ENCODE results near the gene DAB1.
"Not testable (repeated sequence)": the region's sequence is repeated elsewhere in the genome, so short reads cannot be mapped to it uniquely, and the experiment has no call there.

Gene DAB1

DNA sequence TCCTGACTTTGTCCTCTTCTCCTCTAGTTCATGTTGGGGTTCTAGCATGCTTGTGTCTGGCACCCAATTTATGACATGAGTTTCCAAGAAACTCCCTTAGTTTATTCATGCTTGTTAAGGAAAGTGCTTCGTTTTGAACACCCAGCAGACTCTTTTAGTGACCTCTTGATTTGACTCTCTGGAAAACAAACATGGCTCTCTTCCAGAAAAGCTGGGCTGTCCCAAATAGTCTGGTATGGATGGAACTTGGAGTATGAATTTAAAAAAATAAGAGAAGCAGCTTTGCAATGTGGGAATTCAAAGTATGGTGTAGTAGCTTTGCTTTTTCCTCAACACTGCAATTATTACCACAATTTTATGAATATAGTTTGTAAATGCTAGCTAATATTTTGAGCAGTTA, 314.6 kb downstream of the DAB1 start:
- DNase-seq = no peak

DNA sequence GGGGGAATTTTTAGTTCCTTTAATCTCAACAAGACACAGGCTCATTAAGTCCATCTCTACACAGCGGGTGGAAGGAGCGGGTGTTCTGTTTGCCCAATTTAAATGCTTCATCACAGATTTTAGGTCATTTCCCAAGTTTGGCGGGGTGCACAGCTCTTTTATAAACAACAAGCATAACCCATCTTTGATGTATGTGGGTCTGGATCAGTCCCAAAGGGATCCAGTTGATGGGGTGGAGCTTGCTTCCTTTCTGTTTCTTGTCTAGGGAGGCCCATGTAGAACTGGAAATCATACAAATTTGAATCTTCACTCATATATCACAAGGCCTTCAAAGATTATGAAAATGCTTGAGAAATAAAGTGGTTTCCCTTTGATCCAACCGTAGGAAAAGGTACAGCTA, 317.6 kb downstream of the DAB1 start:
- no peak for DNase-seq

DNA sequence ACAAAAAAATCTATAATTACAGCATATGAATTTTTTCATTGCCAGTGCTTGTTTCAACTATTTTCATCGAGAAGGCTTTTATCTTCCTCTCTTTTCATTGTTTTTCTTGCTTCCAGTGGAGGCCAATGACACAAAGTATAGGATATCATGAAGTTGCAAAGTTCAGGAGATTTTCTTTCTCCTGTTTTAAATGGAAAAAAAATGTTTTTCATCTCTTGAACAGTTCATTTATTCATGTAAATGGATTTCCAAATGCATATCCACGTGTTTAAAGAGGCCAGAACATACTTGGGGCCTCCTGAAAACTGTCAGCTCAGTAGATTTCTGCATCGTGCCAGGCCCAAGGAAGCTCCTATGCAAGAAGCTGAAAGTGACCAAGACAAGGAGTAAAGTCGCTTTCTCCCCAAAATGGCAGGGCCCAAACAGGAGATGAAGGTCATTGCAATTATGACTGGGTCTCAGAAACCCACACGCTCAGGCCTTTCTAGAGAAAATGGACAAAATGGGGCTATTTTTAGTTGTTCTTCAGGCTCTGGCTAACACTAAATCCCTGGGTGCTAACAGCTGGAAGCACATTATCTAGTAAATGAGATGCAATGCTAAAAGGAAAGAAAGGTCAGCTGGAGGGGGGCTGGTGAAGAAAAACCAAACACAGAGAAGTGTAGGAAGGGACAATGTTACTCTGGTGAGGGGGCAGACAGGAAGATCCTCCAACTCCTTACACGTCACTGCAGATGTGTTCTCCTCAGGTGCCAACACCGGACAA, 321.1 kb downstream of the DAB1 start:
- DNase-seq = no peak

DNA sequence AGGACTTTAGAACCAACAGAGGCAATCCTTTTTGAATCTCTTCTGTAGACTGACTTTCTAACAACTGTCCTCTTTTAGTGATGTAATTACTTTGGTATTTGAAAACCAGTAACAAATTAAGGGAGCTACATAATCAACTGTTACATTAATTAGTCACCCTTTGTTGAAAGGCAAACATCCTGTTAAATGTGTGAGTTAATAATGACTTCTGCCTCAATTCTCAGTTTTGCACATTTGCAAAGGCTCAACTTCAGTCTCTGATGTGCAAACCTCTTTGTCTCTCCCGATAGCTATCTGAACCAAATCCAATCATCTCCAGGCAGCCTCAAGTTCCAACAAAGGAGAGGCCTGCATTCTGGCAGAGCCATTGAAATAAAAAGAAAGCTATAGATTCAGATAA, 322.7 kb downstream of the DAB1 start:
- no peak for DNase-seq

DNA sequence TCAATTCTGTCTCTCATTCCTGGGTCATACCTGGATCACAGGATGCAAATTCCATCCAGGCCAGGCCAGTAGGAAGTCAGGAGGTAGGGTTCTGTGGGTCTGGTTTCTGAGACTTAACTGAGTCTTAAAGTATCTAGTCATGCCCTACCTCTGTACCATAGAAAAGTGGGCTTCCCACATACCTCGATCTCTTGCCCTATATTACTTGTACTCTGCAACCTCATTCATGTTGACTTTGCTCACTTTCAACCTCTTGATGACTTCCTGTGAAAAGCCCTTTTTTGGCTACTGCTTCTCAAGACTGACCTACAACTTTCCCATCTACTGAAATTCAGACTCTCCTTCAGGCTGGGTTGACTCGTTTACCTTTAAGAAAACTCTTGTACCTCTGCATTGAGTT, 329.1 kb downstream of the DAB1 start:
- no peak for DNase-seq

DNA sequence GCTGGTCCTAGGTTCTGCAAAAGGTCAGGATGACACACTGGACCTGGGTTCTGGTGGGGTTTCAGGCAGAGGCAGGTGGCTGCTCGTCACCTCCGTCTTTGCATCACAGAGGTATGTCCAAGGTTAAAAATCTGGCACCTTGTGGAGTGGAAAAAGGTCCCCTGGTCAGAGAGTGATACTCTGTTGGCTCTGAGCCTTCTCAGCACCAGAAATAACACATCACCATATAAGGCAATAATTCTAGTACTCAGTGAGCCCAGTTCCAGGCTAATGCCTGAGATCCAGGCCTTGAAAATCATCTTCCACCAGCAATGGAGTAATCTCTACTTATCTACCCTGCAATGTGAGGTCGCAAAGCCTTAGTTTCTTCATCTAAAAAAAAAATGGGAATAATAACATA, 330.7 kb downstream of the DAB1 start:
- DNase-seq = no peak

DNA sequence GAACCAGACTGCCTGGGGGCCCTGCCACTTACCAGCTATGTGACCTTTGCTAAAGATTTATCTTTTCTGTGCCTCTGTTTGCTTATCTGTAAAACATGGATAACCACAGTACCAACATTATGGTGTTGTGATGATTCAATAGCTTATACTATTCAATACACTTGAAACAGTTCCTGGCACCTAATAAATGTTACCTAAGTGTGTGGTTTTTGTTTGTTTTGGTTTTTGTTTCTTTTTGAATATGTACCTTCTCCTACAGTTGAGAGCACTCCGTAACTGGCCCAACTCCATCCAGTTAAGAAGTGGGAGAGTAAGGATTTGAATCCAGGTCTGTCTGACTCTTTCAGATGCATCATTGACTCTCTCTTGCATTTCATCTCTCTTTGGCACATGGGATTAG, 332.2 kb downstream of the DAB1 start:
- DNase-seq = no peak

DNA sequence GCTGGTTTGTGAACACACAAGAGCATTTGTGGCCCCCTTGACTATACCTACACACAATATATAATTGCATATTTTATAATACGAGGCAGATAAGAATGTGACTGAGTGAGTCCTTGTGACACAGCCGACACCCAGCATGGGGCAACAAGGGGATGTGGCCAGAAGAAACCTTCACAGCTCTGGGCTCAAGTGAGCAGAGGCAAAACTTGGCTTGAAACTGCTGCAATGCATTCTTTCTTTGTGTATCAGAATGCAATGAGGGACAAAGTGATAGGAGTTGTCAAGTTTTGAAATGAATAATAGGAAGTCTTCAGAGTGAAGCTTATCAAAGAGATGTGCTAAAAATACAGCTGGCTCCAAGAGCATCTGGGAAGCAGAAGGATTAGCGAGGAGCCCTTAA, 334.0 kb downstream of the DAB1 start:
- no peak for DNase-seq

DNA sequence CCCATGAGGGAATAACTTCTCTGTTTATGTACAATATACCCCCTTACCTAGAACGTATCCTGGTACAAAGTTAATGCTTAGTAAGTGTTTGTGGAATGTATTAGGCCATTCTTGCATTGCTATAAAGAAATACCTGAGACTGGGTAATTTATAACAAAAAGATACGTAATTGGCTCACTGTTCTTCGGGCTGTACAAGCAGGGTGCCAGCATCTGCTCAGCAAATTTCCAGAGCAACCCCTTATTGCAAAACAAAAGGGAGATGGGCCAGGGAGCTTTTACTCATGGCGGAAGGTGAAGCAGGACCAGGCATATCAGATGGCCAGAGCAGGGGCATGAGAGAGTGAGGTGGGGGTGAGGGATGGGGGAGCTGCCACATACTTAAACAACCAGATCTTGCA, 334.6 kb downstream of the DAB1 start:
- no peak for DNase-seq

DNA sequence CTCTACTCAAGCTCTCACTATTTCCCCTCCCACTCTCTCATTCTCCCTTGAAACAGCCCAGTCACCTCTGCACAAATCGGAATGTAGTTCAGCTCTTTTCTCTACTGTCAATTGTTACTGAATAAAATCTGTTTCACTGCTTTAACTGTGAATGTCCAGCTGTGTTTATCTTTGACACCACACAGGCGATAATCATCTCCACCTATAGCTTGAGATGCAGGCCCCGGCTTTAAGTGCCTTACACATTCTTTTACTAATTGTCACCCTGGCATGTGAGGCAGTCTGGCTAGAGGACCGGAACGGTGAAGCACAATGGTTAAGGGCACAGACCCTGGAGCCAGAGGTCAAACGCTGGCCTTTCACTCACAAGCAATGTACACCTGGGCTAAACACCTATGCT, 335.2 kb downstream of the DAB1 start:
- no peak for DNase-seq

DNA sequence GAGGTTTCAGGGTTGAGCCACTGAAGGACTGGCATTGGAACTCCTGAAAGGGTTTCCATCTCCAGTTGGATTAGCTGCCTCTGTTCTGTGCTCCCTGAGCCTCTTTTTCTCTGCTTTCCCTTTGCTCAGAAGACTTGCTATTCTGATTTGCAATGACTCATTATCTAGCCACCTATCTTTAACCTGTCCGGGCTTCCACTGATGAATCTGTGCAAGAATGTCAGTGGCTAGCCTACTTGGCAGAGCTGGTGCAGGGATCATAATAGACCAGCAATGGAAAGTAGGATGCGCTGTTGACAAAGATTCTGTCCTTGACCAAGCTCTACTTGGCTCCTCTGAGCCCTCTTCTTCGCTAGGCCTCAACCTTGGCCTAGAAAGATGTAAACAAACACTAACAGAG, 336.2 kb downstream of the DAB1 start:
- not testable (repeated sequence) for DNase-seq

DNA sequence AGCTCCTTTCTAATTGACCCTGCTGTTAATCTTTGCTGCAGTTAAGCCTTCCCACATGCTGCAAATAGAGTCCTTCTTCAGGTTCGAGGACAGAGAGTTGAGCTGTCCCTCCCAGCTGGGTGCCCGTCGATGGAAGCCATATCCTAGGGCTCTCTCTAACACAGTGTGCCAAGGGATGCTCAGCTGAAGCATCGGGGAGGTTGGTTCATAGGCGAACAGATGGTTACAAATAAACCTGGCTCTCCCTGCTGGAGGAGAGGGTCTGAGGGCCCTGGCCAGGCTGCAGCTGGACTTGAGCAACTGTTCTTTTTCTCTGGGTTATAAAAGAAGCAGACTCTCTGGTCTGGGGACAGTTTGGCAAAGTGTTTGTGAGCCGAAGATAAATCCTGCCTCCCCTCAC, 337.7 kb downstream of the DAB1 start:
- DNase-seq = no peak

DNA sequence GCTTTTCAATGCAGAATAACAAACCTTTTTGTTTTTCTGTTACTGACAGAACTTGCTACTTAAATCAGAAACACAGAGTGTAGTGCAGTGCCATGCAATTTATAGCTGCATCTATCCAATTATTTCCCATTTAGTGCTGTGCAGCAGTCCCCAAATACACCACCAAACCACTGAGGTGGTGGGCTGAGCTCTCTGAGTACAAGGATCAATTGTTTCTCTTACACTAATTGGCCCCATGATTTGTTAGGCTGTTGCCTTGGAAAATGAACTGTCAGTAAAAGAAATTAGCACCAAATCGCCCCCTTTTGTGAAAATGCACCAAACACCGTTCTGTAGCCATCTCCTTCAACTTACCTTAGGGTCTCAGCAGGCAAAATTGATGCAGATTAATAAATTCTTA, 339.2 kb downstream of the DAB1 start:
- DNase-seq = no peak

DNA sequence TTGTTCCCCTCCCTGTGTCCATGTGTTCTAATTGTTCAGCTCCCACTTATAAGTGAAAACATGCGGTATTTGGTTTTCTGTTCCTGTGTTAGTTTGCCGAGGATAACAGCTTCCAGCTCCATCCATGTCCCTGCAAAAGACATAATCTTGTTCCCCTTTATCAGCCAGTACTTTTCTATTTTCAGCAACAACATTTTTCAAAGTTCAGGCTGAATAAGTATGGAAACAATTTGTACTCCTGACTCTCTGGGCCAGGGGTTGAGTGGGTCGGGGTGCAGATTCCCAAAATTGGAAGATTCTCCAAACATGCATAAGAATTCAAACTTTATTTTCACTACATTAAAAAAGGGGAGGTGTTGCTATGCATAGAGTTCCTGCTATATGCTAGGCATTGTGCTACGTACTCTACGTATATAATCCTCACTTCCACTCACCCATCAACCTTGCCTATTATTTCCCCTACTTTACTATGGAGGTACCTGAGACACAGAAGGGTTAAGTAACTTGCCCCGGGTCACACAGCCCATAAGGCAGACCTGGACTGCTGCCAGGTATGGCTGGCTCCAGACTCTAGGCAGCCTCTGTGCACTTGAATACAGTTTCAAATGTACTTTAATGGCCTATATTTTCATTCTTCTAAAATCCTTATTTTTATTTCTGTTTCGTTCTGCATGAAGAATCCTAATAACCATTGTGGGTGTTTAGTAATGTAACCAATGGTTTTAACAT, 341.0 kb downstream of the DAB1 start:
- no peak for DNase-seq

DNA sequence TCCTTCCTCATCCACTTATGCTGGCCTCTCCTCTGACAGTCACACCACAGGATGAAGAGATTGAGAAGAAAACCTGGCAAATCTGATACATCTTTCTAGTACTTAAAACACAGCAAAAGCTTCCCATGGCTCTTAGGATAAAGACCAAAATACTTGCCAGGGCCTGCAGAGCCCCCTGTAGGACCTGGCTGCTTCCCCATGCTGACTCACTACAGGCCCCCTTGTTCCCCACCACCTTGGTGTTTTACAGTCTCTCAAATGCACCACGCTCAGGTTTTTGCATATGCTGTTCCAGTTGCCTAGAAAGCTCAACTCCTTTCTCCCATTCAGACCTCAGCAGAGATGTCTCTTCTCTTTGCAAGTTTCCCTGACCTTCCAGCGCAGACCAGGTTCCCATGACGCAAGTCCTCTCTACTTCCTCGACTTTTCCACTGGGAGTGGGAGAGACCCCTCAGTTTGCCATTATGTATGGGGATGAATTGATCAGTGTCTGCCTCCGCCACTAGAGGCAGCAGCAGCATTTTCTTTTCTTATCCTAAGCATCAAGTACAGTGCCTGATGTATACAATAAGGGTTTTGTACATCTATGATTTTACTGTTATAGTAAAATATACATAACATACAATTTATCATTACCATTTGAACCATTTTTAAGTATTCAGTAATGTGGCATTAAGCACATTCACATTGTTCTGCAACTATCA, 344.3 kb downstream of the DAB1 start:
- DNase-seq = no peak

DNA sequence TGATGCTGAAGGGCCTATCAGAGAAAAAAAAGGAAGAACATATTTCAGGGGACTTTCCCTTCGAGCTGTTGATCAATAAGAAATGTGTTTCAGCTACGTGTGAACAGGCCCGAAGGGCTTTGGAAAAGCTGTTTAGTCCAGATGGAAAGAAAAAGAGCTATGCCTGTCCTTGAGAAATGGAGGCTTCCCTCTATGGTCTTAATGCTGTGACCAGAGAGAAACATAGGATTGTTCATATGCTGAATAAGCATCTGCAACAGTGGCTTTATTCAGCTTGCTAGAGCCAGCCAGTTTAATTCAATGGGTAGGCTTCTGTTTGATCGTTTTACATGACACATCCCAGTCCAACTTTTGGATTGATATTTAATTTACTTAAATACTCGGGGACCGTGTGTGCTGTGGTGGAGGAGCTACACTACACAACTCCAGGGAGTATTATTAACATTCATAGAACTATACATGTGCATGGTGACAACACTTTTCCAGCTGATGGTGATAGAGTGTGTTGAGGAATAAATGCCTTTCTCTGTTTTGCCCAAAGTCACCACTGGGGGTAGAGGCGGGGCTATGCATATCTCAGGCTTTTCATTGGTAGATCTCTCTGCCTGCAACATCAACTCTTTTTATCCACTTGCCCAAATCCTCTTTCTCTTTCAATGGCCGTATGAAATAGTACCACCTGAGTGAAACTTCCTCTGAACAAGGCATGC, 351.3 kb downstream of the DAB1 start:
- peak; percentile 3 for DNase-seq

DNA sequence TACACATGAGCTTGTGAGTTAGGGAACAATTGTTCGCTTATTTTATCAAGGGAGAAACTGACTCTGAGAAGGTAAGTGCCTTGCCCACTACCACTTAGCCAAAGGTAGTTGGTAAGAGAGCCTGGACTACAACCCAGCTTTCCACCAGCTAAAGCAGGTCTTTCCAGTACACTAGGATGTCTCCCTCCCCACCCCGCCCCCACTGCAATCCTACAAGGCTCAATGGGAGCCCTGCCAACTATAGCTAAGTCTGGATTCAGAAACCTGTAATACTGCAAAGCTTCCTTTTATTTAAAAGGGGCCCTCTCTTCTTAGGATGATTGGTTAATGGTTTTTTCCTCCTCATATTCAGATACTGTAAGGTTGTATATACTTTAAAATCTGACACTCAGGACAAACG, 356.0 kb downstream of the DAB1 start:
- no peak for DNase-seq

DNA sequence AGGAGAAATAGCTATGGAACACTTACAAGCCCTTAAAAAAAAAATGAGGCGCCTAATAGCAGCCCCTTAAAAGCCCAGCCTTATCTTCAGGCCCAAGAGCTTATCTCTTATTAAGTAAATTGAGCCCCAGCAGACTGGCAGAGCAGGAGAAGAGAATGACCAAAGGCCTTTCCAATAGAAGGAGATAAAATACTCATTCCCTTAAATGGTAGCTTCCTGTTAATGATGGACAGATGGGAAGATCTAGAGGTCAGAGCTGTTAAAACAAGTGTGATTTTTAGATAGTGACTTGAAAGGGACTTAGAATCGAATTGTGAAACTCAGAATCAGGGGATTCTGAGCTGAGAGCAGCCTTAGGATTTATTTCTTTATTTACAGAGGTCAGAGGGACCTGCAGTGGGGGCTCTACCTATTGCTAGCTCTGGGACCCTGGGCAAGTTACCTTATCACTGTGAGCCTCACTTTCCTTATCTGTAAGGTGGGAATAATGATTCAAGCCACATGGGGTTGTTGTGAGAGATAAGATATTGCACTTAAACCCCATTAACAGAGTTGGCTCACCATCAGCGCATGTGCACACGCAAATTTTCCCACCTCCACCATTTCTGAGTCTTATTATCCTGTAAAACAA, 356.8 kb downstream of the DAB1 start:
- no peak for DNase-seq

DNA sequence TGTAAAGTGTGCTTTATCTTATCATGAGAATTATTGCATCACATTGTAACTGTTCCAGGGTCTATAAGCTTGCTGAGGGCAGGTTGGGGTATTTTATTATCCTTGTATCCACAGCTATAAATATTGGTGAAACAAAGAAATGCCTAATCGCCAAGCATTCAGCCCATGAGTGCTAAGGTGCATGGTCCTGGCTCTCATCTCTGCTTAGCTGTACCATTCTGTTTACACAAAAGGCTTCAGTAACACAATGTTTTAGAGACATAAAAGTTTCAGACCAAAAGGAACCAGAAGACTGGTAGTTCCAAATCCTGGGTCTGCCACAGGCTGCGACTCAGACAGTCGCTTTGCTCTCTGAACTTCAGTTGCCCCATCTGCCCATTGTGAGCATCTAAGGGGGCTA, 358.4 kb downstream of the DAB1 start:
- DNase-seq = no peak

DNA sequence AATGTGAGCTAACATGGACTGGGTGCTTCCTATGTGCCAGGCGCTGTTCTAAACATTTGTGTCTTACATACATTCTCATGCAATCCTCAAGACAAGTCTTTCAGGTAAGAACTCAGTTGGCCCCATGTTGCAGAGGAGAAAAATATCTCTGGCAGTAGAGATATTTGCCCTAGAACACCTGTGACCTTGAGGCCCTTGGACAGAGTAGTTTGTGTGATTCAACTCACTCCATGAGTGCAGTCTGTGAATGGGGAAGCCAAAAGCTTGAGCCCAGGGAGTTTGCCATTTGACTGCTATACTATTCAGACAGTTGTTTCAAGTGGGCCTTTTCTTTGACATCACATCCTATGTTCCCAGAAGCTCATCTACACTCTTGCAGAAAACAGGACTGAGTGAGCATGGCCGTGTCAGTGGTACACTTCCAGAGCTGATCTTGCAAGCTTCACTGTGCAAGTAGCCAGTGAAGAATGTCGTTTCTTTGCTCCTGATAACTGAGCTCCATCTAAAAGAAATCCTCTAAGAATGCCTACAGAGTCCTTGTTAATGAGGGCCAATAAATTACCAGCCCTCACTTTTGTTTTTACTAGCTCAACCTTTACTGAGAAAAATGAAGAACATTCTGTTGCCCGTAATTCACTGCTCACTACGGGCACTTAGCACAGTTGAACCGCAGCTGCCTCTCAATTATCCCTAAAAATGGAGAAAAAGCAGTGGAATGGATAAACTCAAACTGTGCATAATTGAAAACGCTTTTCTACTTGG, 359.3 kb downstream of the DAB1 start:
- DNase-seq = no peak

DNA sequence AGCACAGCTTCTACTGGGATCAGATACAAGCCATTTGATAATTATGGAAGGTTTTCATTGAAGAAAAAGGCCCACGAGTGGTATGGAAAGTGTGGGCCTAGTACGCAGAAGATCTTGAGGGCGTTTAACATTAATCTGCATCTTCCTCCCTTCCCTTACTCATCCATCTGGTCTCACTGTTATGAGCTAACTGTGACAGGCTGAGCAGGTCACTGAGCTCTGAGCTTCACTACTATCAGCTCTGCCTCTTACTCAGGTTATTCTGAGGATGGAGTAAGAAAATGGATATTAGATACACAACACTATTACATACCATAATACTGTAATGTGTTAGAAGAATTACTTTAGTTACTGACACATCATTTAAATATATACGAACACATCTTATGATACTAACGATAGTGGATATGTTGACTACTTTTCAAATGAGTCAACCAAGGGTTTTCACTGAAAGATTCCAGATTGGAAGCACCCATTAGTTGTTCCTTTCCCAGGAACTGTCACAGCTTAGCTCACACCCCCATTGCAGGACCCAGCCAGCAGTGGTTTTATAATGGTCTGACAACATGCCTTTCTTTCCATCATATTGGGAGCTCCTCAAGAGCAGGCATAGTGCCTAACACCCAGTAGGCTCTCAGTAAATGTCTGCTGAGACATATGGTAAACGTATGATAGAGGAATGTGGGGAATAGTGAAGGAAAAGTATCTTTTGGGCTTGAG, 360.3 kb downstream of the DAB1 start:
- DNase-seq = no peak

DNA sequence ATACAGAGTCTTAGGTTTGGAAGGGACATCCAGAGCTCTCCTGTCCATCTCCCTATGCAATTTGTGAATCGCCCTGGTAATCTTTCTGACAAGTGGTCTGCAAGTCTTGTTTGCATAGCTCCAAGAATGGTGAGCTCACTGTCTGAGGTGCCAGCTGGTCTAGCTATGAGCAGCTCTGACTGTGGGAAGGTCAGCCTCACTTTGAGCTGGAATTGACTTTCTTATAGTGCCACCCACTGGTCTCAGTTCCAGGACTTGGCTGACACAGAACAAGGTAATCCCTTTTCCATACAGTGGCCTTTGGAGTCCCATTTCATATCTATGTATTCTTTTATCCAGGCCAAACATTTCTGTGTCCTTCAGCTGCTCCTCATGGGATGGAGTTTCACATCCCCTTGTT, 362.5 kb downstream of the DAB1 start:
- DNase-seq = peak; percentile 6

Measured in EL (cell line).